Measurements from ENCODE around the gene MAIP1. TPM values are rescaled to one million over a fixed set of nuclear protein-coding genes. Genes with fewer than 3 reads are reported as not detected.

The MAIP1 gene
- total and polyA plus RNA-seq, 2 experiments from 2014 or later, result 15.5 to 18.7 TPM

- Histone ChIP-seq H3K9me2 (ENCODE audit: insufficient read depth) (no peaks in the 10 kb centered on the region), H3F3A (ENCODE audit: insufficient read depth) (peaks cover 12% of the 10 kb centered on the region; the same call in 1 of the 2 replicates), H3K4me1 (ENCODE audit: insufficient read depth) (no peaks in the 10 kb centered on the region; the same call in 1 of the 2 replicates), H3K9ac (no peak overlapping the region), H3K9me3 (ENCODE audit: low read depth) (no peaks in the 10 kb centered on the region), H3K79me2 (ENCODE audit: insufficient read depth) (peaks cover 4% of the 10 kb centered on the region; the same call in 1 of the 2 replicates), H2AFZ (no peak overlapping the region), H3K4me3 (no peak overlapping the region), H3K4me2 (ENCODE audit: unreplicated experiment) (no peak overlapping the region), H3K27ac (no peak overlapping the region), H3K27me3 (replicated peaks; ENCODE audit: insufficient read depth) (no peaks in the 10 kb centered on the region), H4K20me1 (ENCODE audit: insufficient read depth) (no peaks in the 10 kb centered on the region), H3K36me3 (ENCODE audit: low read depth) (peaks cover 49% of the 10 kb centered on the region)
- TF ChIP-seq EZH2 (IDR thresholded peaks at IDR 0.05; ENCODE audit: insufficient read depth, poor library complexity, severe bottlenecking) (no peak), EZH2phosphoT487 (IDR thresholded peaks at IDR 0.05; ENCODE audit: insufficient read depth, low read depth) (no peak)
- in situ Hi-C loops (cut with MboI), result no loop called here
- 87 to 92% methylated on average over 3 of the region's 3 CpGs for WGBS, 2 experiments (ENCODE audit: low coverage in 1 of 2, low lambda C conversion rate in 2 of 2, missing lambda C conversion rate in 2 of 2)
- DNase-seq, result no peak
Observed at GRCh38 chr2:199933466-199933865, 21.9 kb upstream of the MAIP1 start.

- in situ Hi-C loops (cut with MboI), result no loop called here
- Histone ChIP-seq H3K27me3 (replicated peaks; ENCODE audit: insufficient read depth) (no peaks in the 10 kb centered on the region), H3K9ac (no peak overlapping the region), H3K9me3 (ENCODE audit: low read depth) (no peaks in the 10 kb centered on the region), H3F3A (ENCODE audit: insufficient read depth) (peaks cover 8% of the 10 kb centered on the region; the same call in 1 of the 2 replicates), H3K79me2 (ENCODE audit: insufficient read depth) (peaks cover 7% of the 10 kb centered on the region), H3K36me3 (ENCODE audit: low read depth) (peaks cover 40% of the 10 kb centered on the region), H3K9me2 (ENCODE audit: insufficient read depth) (no peaks in the 10 kb centered on the region), H3K4me2 (ENCODE audit: unreplicated experiment) (no peak overlapping the region), H3K4me3 (no peak overlapping the region), H2AFZ (no peak overlapping the region), H3K27ac (no peak overlapping the region), H3K4me1 (ENCODE audit: insufficient read depth) (no peaks in the 10 kb centered on the region; the same call in 1 of the 2 replicates), H4K20me1 (ENCODE audit: insufficient read depth) (no peaks in the 10 kb centered on the region)
- 65 to 72% methylated on average over 2 of the region's 2 CpGs for WGBS, 2 experiments (ENCODE audit: low coverage in 1 of 2, low lambda C conversion rate in 2 of 2, missing lambda C conversion rate in 2 of 2)
- TF ChIP-seq EZH2phosphoT487 (IDR thresholded peaks at IDR 0.05; ENCODE audit: insufficient read depth, low read depth) (no peak), EZH2 (IDR thresholded peaks at IDR 0.05; ENCODE audit: insufficient read depth, poor library complexity, severe bottlenecking) (no peak)
- DNase-seq, result no peak
Observed at GRCh38 chr2:199936554-199936953, 18.8 kb upstream of the MAIP1 start.

GRCh38 chr2:199940373-199940772 is 15.0 kb upstream of the MAIP1 start:
- H3K4me1 ChIP-seq (ENCODE audit: insufficient read depth), result no peaks in the 10 kb centered on the region
- DNase-seq, result peak; percentile 69
- WGBS, 2 experiments (ENCODE audit: low coverage in 1 of 2, low lambda C conversion rate in 2 of 2, missing lambda C conversion rate in 2 of 2), result 81 to 85% methylated on average over 2 of the region's 2 CpGs

GRCh38 chr2:199943373-199943772 is 12.0 kb upstream of the MAIP1 start:
- 97 to 98% methylated on average over 4 of the region's 4 CpGs for WGBS, 2 experiments (ENCODE audit: low coverage in 1 of 2, low lambda C conversion rate in 2 of 2, missing lambda C conversion rate in 2 of 2)
- in situ Hi-C loops (cut with MboI), result no loop called here
- Histone ChIP-seq H3K4me1 (ENCODE audit: insufficient read depth) (peaks cover 19% of the 10 kb centered on the region), H3K9ac (no peak overlapping the region), H3K9me3 (ENCODE audit: low read depth) (no peaks in the 10 kb centered on the region), H2AFZ (no peak overlapping the region), H3K27ac (no peak overlapping the region), H3K4me3 (no peak overlapping the region), H4K20me1 (ENCODE audit: insufficient read depth) (no peaks in the 10 kb centered on the region), H3K27me3 (replicated peaks; ENCODE audit: insufficient read depth) (no peaks in the 10 kb centered on the region), H3K4me2 (ENCODE audit: unreplicated experiment) (no peak overlapping the region), H3K36me3 (ENCODE audit: low read depth) (peaks cover 35% of the 10 kb centered on the region), H3K79me2 (ENCODE audit: insufficient read depth) (peaks cover 42% of the 10 kb centered on the region), H3F3A (ENCODE audit: insufficient read depth) (peaks cover 11% of the 10 kb centered on the region; the same call in 1 of the 2 replicates), H3K9me2 (ENCODE audit: insufficient read depth) (no peaks in the 10 kb centered on the region)
- TF ChIP-seq EZH2phosphoT487 (IDR thresholded peaks at IDR 0.05; ENCODE audit: insufficient read depth, low read depth), result no peak
- TF ChIP-seq EZH2 (IDR thresholded peaks at IDR 0.05; ENCODE audit: insufficient read depth, poor library complexity, severe bottlenecking), result no peak
- no peak for DNase-seq

More at GRCh38 chr2:199940373-199940772, 15.0 kb upstream of the MAIP1 start:
- Histone ChIP-seq H3K27me3 (replicated peaks; ENCODE audit: insufficient read depth) (no peaks in the 10 kb centered on the region), H3K4me2 (ENCODE audit: unreplicated experiment) (no peak overlapping the region), H3K9ac (no peak overlapping the region), H3F3A (ENCODE audit: insufficient read depth) (no peaks in the 10 kb centered on the region), H3K4me3 (no peak overlapping the region), H3K27ac (no peak overlapping the region), H3K36me3 (ENCODE audit: low read depth) (peaks cover 43% of the 10 kb centered on the region), H3K79me2 (ENCODE audit: insufficient read depth) (peaks cover 34% of the 10 kb centered on the region), H4K20me1 (ENCODE audit: insufficient read depth) (no peaks in the 10 kb centered on the region), H3K9me3 (ENCODE audit: low read depth) (no peaks in the 10 kb centered on the region), H3K9me2 (ENCODE audit: insufficient read depth) (no peaks in the 10 kb centered on the region), H2AFZ (no peak overlapping the region)
- TF ChIP-seq EZH2phosphoT487 (IDR thresholded peaks at IDR 0.05; ENCODE audit: insufficient read depth, low read depth) (no peak), EZH2 (IDR thresholded peaks at IDR 0.05; ENCODE audit: insufficient read depth, poor library complexity, severe bottlenecking) (no peak)
- in situ Hi-C loops (cut with MboI), result no loop called here

Data from GM23248 (cell line).